GM19240 (cell line): ENCODE measurements around the gene ULK4.
"Not testable (repeated sequence)": the region's sequence is repeated elsewhere in the genome, so short reads cannot be mapped to it uniquely, and the experiment has no call there.

Experiments used
- DNase-seq: peaks from one replicate; pipeline ENCODE4 v3.0.0; 2011; ENCODE audit warnings: low spot score; ENCODE audit not compliant: insufficient read length

ULK4 gene

GRCh38 chr3:41450416-41451231, 511.3 kb downstream of the ULK4 start:
- no peak for DNase-seq

- DNase-seq: no peak
Observed at GRCh38 chr3:41448396-41448795, 513.5 kb downstream of the ULK4 start.

GRCh38 chr3:41447701-41448100, 514.2 kb downstream of the ULK4 start:
- no peak for DNase-seq

GRCh38 chr3:41446316-41446715, 515.6 kb downstream of the ULK4 start:
- not testable (repeated sequence) for DNase-seq

GRCh38 chr3:41441568-41441967, 520.3 kb downstream of the ULK4 start:
- DNase-seq: no peak

GRCh38 chr3:41441139-41441538, 520.8 kb downstream of the ULK4 start:
- DNase-seq: no peak

GRCh38 chr3:41436983-41437382, 524.9 kb downstream of the ULK4 start:
- DNase-seq: no peak

- DNase-seq: no peak
Observed at GRCh38 chr3:41434781-41435180, 527.1 kb downstream of the ULK4 start.

GRCh38 chr3:41431386-41431785, 530.5 kb downstream of the ULK4 start:
- DNase-seq: no peak

- DNase-seq: no peak
Observed at GRCh38 chr3:41430886-41431285, 531.0 kb downstream of the ULK4 start.

- no peak for DNase-seq
Observed at GRCh38 chr3:41430391-41430790, 531.5 kb downstream of the ULK4 start.

- DNase-seq: no peak
Observed at GRCh38 chr3:41426485-41426884, 535.4 kb downstream of the ULK4 start.

GRCh38 chr3:41424543-41425300, 537.2 kb downstream of the ULK4 start:
- DNase-seq: no peak

- DNase-seq: no peak
Observed at GRCh38 chr3:41419809-41420208, 542.1 kb downstream of the ULK4 start.

- no peak for DNase-seq
Observed at GRCh38 chr3:41418961-41419691, 542.8 kb downstream of the ULK4 start.

- no peak for DNase-seq
Observed at GRCh38 chr3:41417574-41417973, 544.3 kb downstream of the ULK4 start.

GRCh38 chr3:41411065-41411464, 550.8 kb downstream of the ULK4 start:
- no peak for DNase-seq

- no peak for DNase-seq
Observed at GRCh38 chr3:41405466-41405865, 556.4 kb downstream of the ULK4 start.

- DNase-seq: no peak
Observed at GRCh38 chr3:41404582-41404981, 557.3 kb downstream of the ULK4 start.

- no peak for DNase-seq
Observed at GRCh38 chr3:41394896-41395295, 567.0 kb downstream of the ULK4 start.

- DNase-seq: not testable (repeated sequence)
Observed at GRCh38 chr3:41370765-41371535, 591.0 kb downstream of the ULK4 start.
